G401.6 (cell line): Measurements from ENCODE around the gene AJUBA.
"Not testable (repeated sequence)": the region's sequence is repeated elsewhere in the genome, so short reads cannot be mapped to it uniquely, and the experiment has no call there.

Experiments
- FAIRE-seq: peaks from 2 replicates; lab custom pipeline; 2012; peaks lifted over from hg19 to GRCh38; lab: Jason Lieb, UNC

AJUBA gene

GRCh38 chr14:22979748-22980392 is 2.5 kb downstream of the AJUBA start:
- FAIRE-seq = no peak

- FAIRE-seq = no peak
These were observed 3.2 kb downstream of the AJUBA start for GRCh38 chr14:22978981-22979671.

GRCh38 chr14:22978487-22978837 is 3.9 kb downstream of the AJUBA start:
- no peak for FAIRE-seq

GRCh38 chr14:22977684-22978486 is 4.5 kb downstream of the AJUBA start:
- no peak for FAIRE-seq

GRCh38 chr14:22977434-22977683 is 5.0 kb downstream of the AJUBA start:
- no peak for FAIRE-seq

GRCh38 chr14:22976620-22977433 is 5.5 kb downstream of the AJUBA start:
- no peak for FAIRE-seq

GRCh38 chr14:22974530-22975313 is 7.6 kb downstream of the AJUBA start:
- no peak for FAIRE-seq

- FAIRE-seq = peak; percentile 92
These were observed 8.9 kb downstream of the AJUBA start for GRCh38 chr14:22973217-22974032.

- FAIRE-seq = no peak
These were observed 9.9 kb downstream of the AJUBA start for GRCh38 chr14:22972313-22972930.

GRCh38 chr14:22971152-22971551 is 11.2 kb downstream of the AJUBA start:
- FAIRE-seq = no peak

- no peak for FAIRE-seq
These were observed 15.5 kb downstream of the AJUBA start for GRCh38 chr14:22966783-22967269.

- FAIRE-seq = not testable (repeated sequence)
These were observed 16.2 kb downstream of the AJUBA start for GRCh38 chr14:22965916-22966782.

- no peak for FAIRE-seq
These were observed 20.2 kb downstream of the AJUBA start for GRCh38 chr14:22962061-22962676.

- FAIRE-seq = no peak
These were observed 26.4 kb downstream of the AJUBA start for GRCh38 chr14:22955702-22956569.

- FAIRE-seq = no peak
These were observed 29.9 kb downstream of the AJUBA start for GRCh38 chr14:22952418-22952817.

- FAIRE-seq = not testable (repeated sequence)
These were observed 30.6 kb downstream of the AJUBA start for GRCh38 chr14:22951795-22952194.

GRCh38 chr14:22945642-22946041 is 36.7 kb downstream of the AJUBA start:
- no peak for FAIRE-seq

- FAIRE-seq = no peak
These were observed 42.7 kb downstream of the AJUBA start for GRCh38 chr14:22939684-22940083.
